ENCODE data around the gene RAPGEF2.

RAPGEF2 gene

DNA sequence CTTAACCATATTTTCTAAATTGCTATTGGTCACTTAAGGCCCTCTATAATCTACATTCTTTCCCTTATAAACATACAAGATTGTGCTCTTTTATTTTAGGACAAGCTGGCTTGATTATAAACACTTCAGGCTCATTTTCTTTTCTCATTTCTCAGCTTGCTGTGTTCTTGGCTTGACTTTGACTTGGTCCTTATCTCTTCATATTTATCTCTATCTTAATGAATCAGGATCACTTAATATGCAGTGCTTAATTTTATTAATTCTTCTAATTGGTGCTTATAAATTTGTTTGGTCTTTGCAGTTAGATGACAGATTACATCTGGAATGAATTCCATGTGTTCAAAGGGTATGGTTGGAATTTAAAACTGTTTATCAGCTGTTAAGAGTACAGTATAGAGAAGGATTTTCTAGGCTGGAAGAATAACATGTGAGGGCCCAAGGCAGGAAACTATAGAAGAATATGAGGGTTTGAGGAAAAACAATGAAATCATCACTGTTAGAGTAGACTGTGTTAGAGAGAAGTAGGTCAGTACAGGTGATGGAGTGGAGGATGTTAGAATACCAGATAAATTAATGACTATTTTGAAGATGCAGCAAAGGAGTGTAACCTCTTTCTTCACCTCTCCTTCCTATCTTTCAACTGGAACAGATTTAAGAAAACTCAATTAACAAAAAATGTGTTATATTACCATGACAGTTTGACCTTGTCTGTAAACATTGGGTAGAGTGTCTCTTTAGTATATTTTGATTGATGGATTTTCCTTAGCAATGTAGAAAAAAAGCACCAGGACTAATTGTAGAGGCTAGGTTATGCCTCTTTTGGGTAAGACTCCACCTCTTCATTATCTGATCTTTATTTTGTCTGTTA, 169.6 kb downstream of the RAPGEF2 start:
- H3K27ac ChIP-seq (ENCODE audit: low read depth, low read length), result no peak overlapping the region

DNA sequence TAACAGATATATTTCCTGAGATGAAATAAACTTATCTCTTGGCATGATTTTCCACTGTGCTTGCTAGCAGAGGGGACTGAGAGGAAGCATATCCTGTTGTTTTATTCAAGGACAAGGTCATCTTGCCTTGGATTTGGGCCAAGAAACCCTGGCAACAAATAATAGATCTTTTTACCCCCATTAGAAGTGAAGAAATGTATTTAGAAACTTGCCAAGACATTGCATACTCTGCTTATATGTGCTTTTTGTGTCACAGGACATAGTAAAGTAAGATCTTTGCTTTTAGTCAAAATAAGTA, 170.2 kb downstream of the RAPGEF2 start:
- Histone ChIP-seq H3K79me2 (ENCODE audit: insufficient read depth, low read length) (no peaks in the 10 kb centered on the region), H3K27ac (ENCODE audit: low read depth, low read length) (no peak overlapping the region), H3K4me2 (ENCODE audit: low read depth, low read length, poor library complexity, severe bottlenecking) (no peak overlapping the region)

More for the DNA sequence above, 169.6 kb downstream of the RAPGEF2 start:
- H3F3A ChIP-seq (ENCODE audit: insufficient read depth), result no peaks in the 10 kb centered on the region
- H3K36me3 ChIP-seq (ENCODE audit: low read length), result no peaks in the 10 kb centered on the region
- no peak overlapping the region for H3K4me3 ChIP-seq (ENCODE audit: insufficient read depth, low read length, poor library complexity, severe bottlenecking)
- H4K20me1 ChIP-seq (ENCODE audit: low read depth, low read length), result no peaks in the 10 kb centered on the region
- H3K9me3 ChIP-seq (ENCODE audit: insufficient read depth, low read length), result no peaks in the 10 kb centered on the region
- TF ChIP-seq, protein P1, sequence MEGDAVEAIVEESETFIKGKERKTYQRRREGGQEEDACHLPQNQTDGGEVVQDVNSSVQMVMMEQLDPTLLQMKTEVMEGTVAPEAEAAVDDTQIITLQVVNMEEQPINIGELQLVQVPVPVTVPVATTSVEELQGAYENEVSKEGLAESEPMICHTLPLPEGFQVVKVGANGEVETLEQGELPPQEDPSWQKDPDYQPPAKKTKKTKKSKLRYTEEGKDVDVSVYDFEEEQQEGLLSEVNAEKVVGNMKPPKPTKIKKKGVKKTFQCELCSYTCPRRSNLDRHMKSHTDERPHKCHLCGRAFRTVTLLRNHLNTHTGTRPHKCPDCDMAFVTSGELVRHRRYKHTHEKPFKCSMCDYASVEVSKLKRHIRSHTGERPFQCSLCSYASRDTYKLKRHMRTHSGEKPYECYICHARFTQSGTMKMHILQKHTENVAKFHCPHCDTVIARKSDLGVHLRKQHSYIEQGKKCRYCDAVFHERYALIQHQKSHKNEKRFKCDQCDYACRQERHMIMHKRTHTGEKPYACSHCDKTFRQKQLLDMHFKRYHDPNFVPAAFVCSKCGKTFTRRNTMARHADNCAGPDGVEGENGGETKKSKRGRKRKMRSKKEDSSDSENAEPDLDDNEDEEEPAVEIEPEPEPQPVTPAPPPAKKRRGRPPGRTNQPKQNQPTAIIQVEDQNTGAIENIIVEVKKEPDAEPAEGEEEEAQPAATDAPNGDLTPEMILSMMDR (IDR thresholded peaks at IDR 0.05; ENCODE audit: insufficient read depth, low read length, poor library complexity, severe bottlenecking), result no peak
- TF ChIP-seq EZH2phosphoT487 (conservative IDR thresholded peaks at IDR 0.05; ENCODE audit: low read length), result no peak
- no peaks in the 10 kb centered on the region for H3K27me3 ChIP-seq (ENCODE audit: low read length)
- H3K79me2 ChIP-seq (ENCODE audit: insufficient read depth, low read length), result no peaks in the 10 kb centered on the region
- no peak overlapping the region for H3K4me2 ChIP-seq (ENCODE audit: low read depth, low read length, poor library complexity, severe bottlenecking)
- no peak overlapping the region for H2AFZ ChIP-seq (ENCODE audit: low read depth, low read length, severe bottlenecking)
- no peaks in the 10 kb centered on the region for H3K9me2 ChIP-seq (replicated peaks; ENCODE audit: insufficient read depth, low read length)
- H3K9ac ChIP-seq (ENCODE audit: low read length), result no peak overlapping the region

DNA sequence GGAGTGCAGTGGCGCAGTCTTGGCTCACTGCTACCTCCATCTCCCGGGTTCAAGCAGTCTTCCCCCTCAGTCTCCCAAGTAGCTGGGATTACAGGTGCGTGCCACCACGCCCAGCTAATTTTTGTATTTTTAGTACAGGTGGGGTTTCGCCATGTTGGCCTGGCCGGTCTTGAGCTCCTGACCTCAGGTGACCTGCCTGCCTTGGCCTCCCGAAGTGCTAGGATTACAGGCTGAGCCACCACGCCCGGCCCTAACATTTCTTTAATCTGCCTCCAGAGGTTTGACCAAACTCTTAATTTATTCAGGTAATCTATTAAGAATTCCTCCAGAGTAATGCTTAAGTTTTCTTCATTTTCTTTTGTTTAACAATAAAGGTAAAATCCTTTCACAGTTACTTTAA, 171.0 kb downstream of the RAPGEF2 start:
- Histone ChIP-seq H3K9ac (ENCODE audit: low read length) (no peak overlapping the region), H3K4me3 (ENCODE audit: insufficient read depth, low read length, poor library complexity, severe bottlenecking) (no peak overlapping the region), H3K27ac (ENCODE audit: low read depth, low read length) (no peak overlapping the region), H2AFZ (ENCODE audit: low read depth, low read length, severe bottlenecking) (no peak overlapping the region), H3K9me2 (replicated peaks; ENCODE audit: insufficient read depth, low read length) (no peaks in the 10 kb centered on the region), H3K9me3 (ENCODE audit: insufficient read depth, low read length) (no peaks in the 10 kb centered on the region), H3K36me3 (ENCODE audit: low read length) (no peaks in the 10 kb centered on the region), H3K4me2 (ENCODE audit: low read depth, low read length, poor library complexity, severe bottlenecking) (no peak overlapping the region), H4K20me1 (ENCODE audit: low read depth, low read length) (no peaks in the 10 kb centered on the region), H3K27me3 (ENCODE audit: low read length) (no peaks in the 10 kb centered on the region), H3F3A (ENCODE audit: insufficient read depth) (no peaks in the 10 kb centered on the region), H3K79me2 (ENCODE audit: insufficient read depth, low read length) (no peaks in the 10 kb centered on the region)
- TF ChIP-seq EZH2phosphoT487 (conservative IDR thresholded peaks at IDR 0.05; ENCODE audit: low read length), result no peak
- TF ChIP-seq, protein P1 (IDR thresholded peaks at IDR 0.05; ENCODE audit: insufficient read depth, low read length, poor library complexity, severe bottlenecking), result no peak

More for the DNA sequence above, 170.2 kb downstream of the RAPGEF2 start:
- TF ChIP-seq, protein P1 (IDR thresholded peaks at IDR 0.05; ENCODE audit: insufficient read depth, low read length, poor library complexity, severe bottlenecking), result no peak
- no peak for TF ChIP-seq EZH2phosphoT487 (conservative IDR thresholded peaks at IDR 0.05; ENCODE audit: low read length)
- Histone ChIP-seq H4K20me1 (ENCODE audit: low read depth, low read length) (no peaks in the 10 kb centered on the region), H3K9me2 (replicated peaks; ENCODE audit: insufficient read depth, low read length) (no peaks in the 10 kb centered on the region), H3K9me3 (ENCODE audit: insufficient read depth, low read length) (no peaks in the 10 kb centered on the region), H3K27me3 (ENCODE audit: low read length) (no peaks in the 10 kb centered on the region), H3K4me3 (ENCODE audit: insufficient read depth, low read length, poor library complexity, severe bottlenecking) (no peak overlapping the region), H3K36me3 (ENCODE audit: low read length) (no peaks in the 10 kb centered on the region), H3F3A (ENCODE audit: insufficient read depth) (no peaks in the 10 kb centered on the region), H3K9ac (ENCODE audit: low read length) (no peak overlapping the region), H2AFZ (ENCODE audit: low read depth, low read length, severe bottlenecking) (no peak overlapping the region)
